Panc1 (cell line): Measurements from ENCODE around the gene ENPP6.

Experiments
- CTCF ChIP-seq: fragments of 450-650 bp; IDR thresholded peaks from 2 replicates; pipeline ENCODE4 v1.5.1; 2017; ENCODE audit warnings: mild to moderate bottlenecking
- POLR2AphosphoS5 ChIP-seq: IDR thresholded peaks from 2 replicates; pipeline ENCODE4 v1.6.1; 2012; ENCODE audit warnings: mild to moderate bottlenecking, low read depth, low read length, moderate library complexity
- SIN3A ChIP-seq: IDR thresholded peaks from 2 replicates; pipeline ENCODE4 v1.6.1; 2012; ENCODE audit warnings: low read depth, mild to moderate bottlenecking, low read length, moderate library complexity, borderline replicate concordance; ENCODE audit not compliant: insufficient read depth
- TCF7L2 ChIP-seq: IDR thresholded peaks from 2 replicates; pipeline ENCODE4 v1.6.1; 2011; ENCODE audit warnings: mild to moderate bottlenecking, low read depth, low read length, inconsistent platforms
- TF ChIP-seq, protein P1 (sequence below), 2 experiments: IDR thresholded peaks; 2 replicates each; pipeline ENCODE4 v1.6.1; 2011 to 2012; ENCODE audit warnings: low read depth in 2 of 2, control low read depth in 1 of 2, low read length in 1 of 2, mild to moderate bottlenecking in 1 of 2, moderate library complexity in 1 of 2; ENCODE audit not compliant: insufficient read depth in 1 of 2

DNA sequence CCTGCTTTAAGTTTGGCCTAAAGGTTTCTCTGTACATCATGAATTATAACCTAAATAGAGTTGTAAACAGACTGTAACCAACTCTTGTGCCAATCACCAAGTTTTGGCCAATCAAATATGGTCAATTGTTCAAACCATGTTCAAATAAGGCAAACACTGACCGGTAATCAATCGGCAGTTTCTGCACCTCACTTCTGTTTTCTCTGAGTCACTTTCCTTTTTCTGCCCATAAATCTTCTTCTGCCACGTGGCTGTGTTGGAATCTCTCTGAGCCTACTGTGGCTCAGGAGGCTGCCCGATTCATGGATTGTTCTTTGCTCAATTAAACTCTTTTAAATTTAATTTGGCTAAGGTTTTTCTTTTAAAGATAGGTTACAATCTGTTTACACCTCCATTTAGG lies 16.5 kb upstream of the ENPP6 start:
- TF ChIP-seq CTCF (no peak), TCF7L2 (no peak), POLR2AphosphoS5 (no peak), SIN3A (no peak)
- TF ChIP-seq, protein P1, sequence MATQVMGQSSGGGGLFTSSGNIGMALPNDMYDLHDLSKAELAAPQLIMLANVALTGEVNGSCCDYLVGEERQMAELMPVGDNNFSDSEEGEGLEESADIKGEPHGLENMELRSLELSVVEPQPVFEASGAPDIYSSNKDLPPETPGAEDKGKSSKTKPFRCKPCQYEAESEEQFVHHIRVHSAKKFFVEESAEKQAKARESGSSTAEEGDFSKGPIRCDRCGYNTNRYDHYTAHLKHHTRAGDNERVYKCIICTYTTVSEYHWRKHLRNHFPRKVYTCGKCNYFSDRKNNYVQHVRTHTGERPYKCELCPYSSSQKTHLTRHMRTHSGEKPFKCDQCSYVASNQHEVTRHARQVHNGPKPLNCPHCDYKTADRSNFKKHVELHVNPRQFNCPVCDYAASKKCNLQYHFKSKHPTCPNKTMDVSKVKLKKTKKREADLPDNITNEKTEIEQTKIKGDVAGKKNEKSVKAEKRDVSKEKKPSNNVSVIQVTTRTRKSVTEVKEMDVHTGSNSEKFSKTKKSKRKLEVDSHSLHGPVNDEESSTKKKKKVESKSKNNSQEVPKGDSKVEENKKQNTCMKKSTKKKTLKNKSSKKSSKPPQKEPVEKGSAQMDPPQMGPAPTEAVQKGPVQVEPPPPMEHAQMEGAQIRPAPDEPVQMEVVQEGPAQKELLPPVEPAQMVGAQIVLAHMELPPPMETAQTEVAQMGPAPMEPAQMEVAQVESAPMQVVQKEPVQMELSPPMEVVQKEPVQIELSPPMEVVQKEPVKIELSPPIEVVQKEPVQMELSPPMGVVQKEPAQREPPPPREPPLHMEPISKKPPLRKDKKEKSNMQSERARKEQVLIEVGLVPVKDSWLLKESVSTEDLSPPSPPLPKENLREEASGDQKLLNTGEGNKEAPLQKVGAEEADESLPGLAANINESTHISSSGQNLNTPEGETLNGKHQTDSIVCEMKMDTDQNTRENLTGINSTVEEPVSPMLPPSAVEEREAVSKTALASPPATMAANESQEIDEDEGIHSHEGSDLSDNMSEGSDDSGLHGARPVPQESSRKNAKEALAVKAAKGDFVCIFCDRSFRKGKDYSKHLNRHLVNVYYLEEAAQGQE (IDR thresholded peaks at IDR 0.05; ENCODE audit: insufficient read depth in 1 of 2, low read depth in 2 of 2, low read length in 1 of 2), result no peak
